ENCODE data around the gene WDR64. TPM values are rescaled to one million over a fixed set of nuclear protein-coding genes. Genes with fewer than 3 reads are reported as not detected.

Gene WDR64
- total RNA-seq, 1 experiment from 2014 or later, result not detected

DNA sequence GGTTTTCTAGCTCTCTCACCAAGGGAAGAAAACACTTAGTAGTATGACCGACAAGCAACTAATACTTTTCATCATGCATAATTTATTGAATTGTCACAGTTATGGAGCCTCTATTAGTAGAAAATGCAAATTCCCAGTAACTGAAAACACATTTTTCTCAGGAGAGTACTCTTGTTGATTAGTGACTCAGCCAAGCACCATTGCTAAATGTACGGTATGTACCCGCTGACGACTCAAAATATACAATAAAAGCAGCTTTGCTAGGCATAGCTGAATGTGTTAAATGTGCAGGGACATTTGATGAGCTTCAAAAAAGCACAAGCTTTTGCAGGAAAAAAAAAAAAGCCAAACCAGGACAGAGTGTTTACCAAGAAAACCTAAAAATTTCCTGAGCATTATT lies 63.9 kb downstream of the WDR64 start:
- BruUV-seq (replicated peaks), result no TSS peak
- no peaks in the 10 kb centered on the region for H3K36me3 ChIP-seq (ENCODE audit: low read depth)
- DNase-seq, result no peak
- CTCF ChIA-PET, result no interaction called here
- no peak overlapping the region for H3K27ac ChIP-seq
- no peaks in the 10 kb centered on the region for H3K9me2 ChIP-seq (ENCODE audit: insufficient read depth)
- TF ChIP-seq CTCF (conservative IDR thresholded peaks at IDR 0.05), result no peak
- TF ChIP-seq EZH2 (IDR thresholded peaks at IDR 0.05; ENCODE audit: low read depth), result no peak
- H3K27me3 ChIP-seq (ENCODE audit: insufficient read depth, low read depth), result no peaks in the 10 kb centered on the region
- no peaks in the 10 kb centered on the region for H3K79me2 ChIP-seq (ENCODE audit: low read depth)
- intact Hi-C loops (cut with micrococcal nuclease; ENCODE audit: unreplicated experiment), result no loop called here
- H3F3A ChIP-seq (ENCODE audit: insufficient read depth, low read depth), result no peaks in the 10 kb centered on the region
- H3K4me3 ChIP-seq, result no peak overlapping the region
- 0 out of 2 replicates have a peak, but pooled peaks cover 1% of the 10 kb centered on the region for H3K9me3 ChIP-seq (ENCODE audit: insufficient read depth, low read depth)
- no peak overlapping the region for H2AFZ ChIP-seq
- H4K20me1 ChIP-seq (ENCODE audit: insufficient read depth), result no peaks in the 10 kb centered on the region
- H3K4me2 ChIP-seq, result no peak overlapping the region
- no peaks in the 10 kb centered on the region for H3K4me1 ChIP-seq (replicated peaks; ENCODE audit: insufficient read depth)
- POLR2A ChIA-PET (ENCODE audit: unreplicated experiment), result no interaction called here

DNA sequence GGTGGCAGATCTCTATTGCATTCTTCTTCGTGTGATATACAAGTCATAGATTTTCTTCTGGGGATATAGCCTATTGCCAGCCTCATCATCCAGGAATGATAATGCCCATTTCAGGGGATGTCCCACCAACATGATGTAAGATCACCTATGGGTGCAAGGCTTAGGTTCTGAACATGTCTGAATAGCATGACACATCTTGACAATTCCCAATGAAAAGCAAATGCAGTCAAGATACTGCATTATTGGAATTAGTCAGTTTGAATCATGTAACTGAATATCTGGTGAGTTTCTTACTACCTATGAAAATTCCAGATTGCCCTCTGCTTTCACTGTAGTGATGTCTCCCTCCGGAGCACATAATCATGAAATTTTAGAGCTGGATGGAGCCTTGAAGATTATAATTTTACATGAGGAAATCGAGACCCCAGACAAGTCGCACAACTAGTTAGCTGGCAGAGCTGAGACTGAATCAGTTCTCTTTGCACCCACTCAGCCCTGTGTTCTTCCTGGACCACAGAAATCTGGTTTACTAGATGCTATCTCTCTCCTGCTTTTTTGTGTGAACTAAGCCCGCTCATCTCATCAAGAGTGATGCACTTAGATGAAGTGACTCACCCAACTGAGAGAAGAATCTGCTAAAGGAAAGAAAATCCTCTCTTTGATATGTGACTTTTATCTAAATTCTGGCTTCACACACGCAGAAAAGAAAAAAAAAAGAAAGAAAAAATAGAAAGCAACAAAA lies 65.0 kb downstream of the WDR64 start:
- ChIA-PET POLR2A (ENCODE audit: unreplicated experiment) (no interaction called here), CTCF (no interaction called here)
- intact Hi-C loops (cut with micrococcal nuclease; ENCODE audit: unreplicated experiment), result no loop called here

GRCh38 chr1:241717975-241718374 lies 65.9 kb downstream of the WDR64 start:
- H3K9me3 ChIP-seq (ENCODE audit: insufficient read depth, low read depth), result 0 out of 2 replicates have a peak, but pooled peaks cover 3% of the 10 kb centered on the region
- no peaks in the 10 kb centered on the region for H3K4me1 ChIP-seq (replicated peaks; ENCODE audit: insufficient read depth)
- no peaks in the 10 kb centered on the region for H3F3A ChIP-seq (ENCODE audit: insufficient read depth, low read depth)
- no peak overlapping the region for H2AFZ ChIP-seq
- intact Hi-C loops (cut with micrococcal nuclease; ENCODE audit: unreplicated experiment), result no loop called here
- DNase-seq, result no peak
- no peaks in the 10 kb centered on the region for H3K27me3 ChIP-seq (ENCODE audit: insufficient read depth, low read depth)
- no peak overlapping the region for H3K4me3 ChIP-seq
- H3K9me2 ChIP-seq (ENCODE audit: insufficient read depth), result no peaks in the 10 kb centered on the region
- no peak overlapping the region for H3K4me2 ChIP-seq
- no peak overlapping the region for H3K27ac ChIP-seq
- no peaks in the 10 kb centered on the region for H3K36me3 ChIP-seq (ENCODE audit: low read depth)
- ChIA-PET POLR2A (ENCODE audit: unreplicated experiment) (no interaction called here), CTCF (no interaction called here)
- no TSS peak for BruUV-seq (replicated peaks)
- TF ChIP-seq EZH2 (IDR thresholded peaks at IDR 0.05; ENCODE audit: low read depth), result no peak
- TF ChIP-seq CTCF (conservative IDR thresholded peaks at IDR 0.05), result no peak
- H3K79me2 ChIP-seq (ENCODE audit: low read depth), result no peaks in the 10 kb centered on the region
- no peaks in the 10 kb centered on the region for H4K20me1 ChIP-seq (ENCODE audit: insufficient read depth)

More for the DNA sequence above, 65.0 kb downstream of the WDR64 start:
- no peaks in the 10 kb centered on the region for H3K79me2 ChIP-seq (ENCODE audit: low read depth)
- BruUV-seq (replicated peaks), result no TSS peak
- TF ChIP-seq EZH2 (IDR thresholded peaks at IDR 0.05; ENCODE audit: low read depth) (no peak), CTCF (conservative IDR thresholded peaks at IDR 0.05) (no peak)
- no peaks in the 10 kb centered on the region for H3K9me2 ChIP-seq (ENCODE audit: insufficient read depth)
- no peaks in the 10 kb centered on the region for H3K27me3 ChIP-seq (ENCODE audit: insufficient read depth, low read depth)
- H3K4me2 ChIP-seq, result no peak overlapping the region
- no peak for DNase-seq
- H3K4me1 ChIP-seq (replicated peaks; ENCODE audit: insufficient read depth), result no peaks in the 10 kb centered on the region
- no peak overlapping the region for H3K27ac ChIP-seq
- H3K4me3 ChIP-seq, result no peak overlapping the region
- no peak overlapping the region for H2AFZ ChIP-seq
- H3F3A ChIP-seq (ENCODE audit: insufficient read depth, low read depth), result no peaks in the 10 kb centered on the region
- H3K9me3 ChIP-seq (ENCODE audit: insufficient read depth, low read depth), result 0 out of 2 replicates have a peak, but pooled peaks cover 3% of the 10 kb centered on the region
- H4K20me1 ChIP-seq (ENCODE audit: insufficient read depth), result no peaks in the 10 kb centered on the region
- H3K36me3 ChIP-seq (ENCODE audit: low read depth), result no peaks in the 10 kb centered on the region
